ENCODE results near the gene RABL2B.

The RABL2B gene

DNA sequence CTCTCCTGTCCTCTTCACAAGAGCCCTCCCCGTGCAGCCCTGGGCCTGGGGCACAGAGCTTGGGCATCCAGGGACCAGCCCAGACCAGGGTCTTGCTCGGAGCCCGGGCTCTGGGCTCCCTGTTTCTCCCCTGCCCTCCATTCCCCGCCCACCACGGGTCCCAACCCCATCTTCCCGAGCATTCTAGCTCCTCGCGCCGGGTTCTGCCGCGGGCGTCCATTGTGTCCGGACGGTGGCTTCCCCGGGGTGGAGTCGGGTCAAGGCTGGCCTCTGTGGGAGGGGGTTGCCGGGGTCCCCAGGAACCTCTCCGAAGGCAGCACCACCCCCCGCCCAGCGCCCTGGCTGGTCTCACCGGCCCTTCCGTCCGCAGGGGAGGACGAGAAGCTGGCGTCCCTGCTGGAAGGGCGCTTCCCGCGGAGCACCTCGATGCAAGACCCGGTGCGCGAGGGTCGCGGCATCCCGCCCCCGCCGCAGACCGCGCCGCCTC is 63.6 kb downstream of the RABL2B start:
- no peak overlapping the region for H3K4me3 ChIP-seq (ENCODE audit: control insufficient read depth, low read depth, low read length)
- TF ChIP-seq, protein P1, sequence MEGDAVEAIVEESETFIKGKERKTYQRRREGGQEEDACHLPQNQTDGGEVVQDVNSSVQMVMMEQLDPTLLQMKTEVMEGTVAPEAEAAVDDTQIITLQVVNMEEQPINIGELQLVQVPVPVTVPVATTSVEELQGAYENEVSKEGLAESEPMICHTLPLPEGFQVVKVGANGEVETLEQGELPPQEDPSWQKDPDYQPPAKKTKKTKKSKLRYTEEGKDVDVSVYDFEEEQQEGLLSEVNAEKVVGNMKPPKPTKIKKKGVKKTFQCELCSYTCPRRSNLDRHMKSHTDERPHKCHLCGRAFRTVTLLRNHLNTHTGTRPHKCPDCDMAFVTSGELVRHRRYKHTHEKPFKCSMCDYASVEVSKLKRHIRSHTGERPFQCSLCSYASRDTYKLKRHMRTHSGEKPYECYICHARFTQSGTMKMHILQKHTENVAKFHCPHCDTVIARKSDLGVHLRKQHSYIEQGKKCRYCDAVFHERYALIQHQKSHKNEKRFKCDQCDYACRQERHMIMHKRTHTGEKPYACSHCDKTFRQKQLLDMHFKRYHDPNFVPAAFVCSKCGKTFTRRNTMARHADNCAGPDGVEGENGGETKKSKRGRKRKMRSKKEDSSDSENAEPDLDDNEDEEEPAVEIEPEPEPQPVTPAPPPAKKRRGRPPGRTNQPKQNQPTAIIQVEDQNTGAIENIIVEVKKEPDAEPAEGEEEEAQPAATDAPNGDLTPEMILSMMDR (conservative IDR thresholded peaks at IDR 0.05; ENCODE audit: control insufficient read depth, insufficient read depth, low read depth, low read length) = no peak
- no peak for DNase-seq (ENCODE audit: low read depth)

DNA sequence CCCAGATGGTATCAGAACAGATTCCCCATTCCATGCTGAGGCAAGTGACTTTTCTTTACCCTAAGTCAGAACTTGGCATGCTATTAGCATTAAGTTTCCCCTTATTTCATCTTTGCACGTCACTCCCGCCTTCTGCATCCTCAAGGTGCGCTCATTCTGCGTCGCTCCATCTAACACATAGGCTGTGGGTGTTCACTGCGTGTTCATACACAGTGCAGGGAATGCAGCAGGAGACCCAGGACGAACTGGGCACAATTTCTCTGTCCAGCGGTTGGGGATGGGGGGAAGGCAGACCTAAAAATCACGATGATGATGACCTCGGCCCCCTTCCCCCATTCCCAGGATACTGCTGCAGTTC is 65.1 kb downstream of the RABL2B start:
- no peak overlapping the region for H3K4me3 ChIP-seq (ENCODE audit: control insufficient read depth, low read depth, low read length)
- DNase-seq (ENCODE audit: low read depth) = no peak
- TF ChIP-seq, protein P1 (conservative IDR thresholded peaks at IDR 0.05; ENCODE audit: control insufficient read depth, insufficient read depth, low read depth, low read length) = no peak

DNA sequence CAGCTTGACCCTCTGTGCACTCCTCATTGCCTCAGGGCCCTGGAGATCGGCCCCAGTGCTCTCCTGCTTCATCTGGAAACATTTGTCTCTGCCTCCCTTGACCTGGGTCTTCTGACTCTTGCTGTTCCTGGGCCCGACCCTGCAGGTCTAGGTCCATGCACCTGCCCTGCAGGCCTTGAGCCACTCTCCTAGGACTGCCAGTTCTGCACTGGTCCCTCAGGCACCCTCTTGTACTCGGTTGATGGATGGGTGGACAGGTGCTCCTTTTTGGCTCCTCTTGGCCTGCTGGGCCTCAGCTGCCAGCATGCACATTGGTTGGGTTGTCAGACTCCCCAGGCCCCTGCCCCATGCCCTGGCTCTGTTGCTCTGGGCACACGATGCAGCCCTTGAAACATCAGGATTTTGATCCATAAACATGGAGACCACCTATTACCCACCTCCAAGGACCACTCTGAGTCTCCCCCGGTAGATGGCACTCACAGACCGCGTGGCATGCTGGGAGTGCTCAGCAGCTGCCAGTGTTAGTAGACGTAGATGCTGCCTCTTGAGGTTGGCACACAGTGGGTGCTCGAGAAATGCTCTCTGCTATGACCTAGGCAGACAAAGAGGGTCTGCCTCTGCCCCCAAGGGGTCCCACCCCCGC is 65.6 kb downstream of the RABL2B start:
- TF ChIP-seq, protein P1 (conservative IDR thresholded peaks at IDR 0.05; ENCODE audit: control insufficient read depth, insufficient read depth, low read depth, low read length) = no peak
- no peak for DNase-seq (ENCODE audit: low read depth)

More for the DNA sequence above, 65.6 kb downstream of the RABL2B start:
- no peak overlapping the region for H3K4me3 ChIP-seq (ENCODE audit: control insufficient read depth, low read depth, low read length)
